Measurements from ENCODE around the gene CLN5. TPM values are rescaled to one million over a fixed set of nuclear protein-coding genes. Genes with fewer than 3 reads are reported as not detected.

Gene CLN5
- total RNA-seq, 1 experiment from 2014 or later = 21.4 TPM

DNA sequence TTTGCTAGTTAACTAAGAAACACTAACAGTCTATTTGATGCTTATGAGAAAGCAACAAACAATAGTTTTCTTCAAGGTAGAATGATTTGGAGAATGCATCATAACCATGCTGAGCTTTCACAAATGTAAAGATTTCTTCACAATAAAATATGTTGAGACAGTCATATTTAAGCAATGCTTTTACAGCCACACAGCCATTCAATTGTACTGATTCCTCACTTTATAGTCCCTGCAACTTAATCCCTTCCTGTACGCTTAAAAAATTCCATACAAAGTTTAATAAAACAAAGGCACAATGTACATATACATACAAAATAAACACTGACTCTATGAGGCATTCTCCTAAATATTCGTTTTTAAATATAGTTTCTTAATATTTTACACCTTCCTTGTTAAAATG, 48.2 kb upstream of the CLN5 start:
- BruUV-seq (replicated peaks) = no TSS peak
- H3K9me3 ChIP-seq (ENCODE audit: control insufficient read depth, insufficient read depth, low read depth, low read length) = no peaks in the 10 kb centered on the region
- DNase-seq (ENCODE audit: low read depth, low spot score) (no peak), ATAC-seq (no peak)
- TF ChIP-seq POLR2AphosphoS5 (IDR thresholded peaks at IDR 0.05; ENCODE audit: low read depth, low read length) = no peak
- no peak for TF ChIP-seq SIN3A (IDR thresholded peaks at IDR 0.05; ENCODE audit: borderline replicate concordance, insufficient read depth, low read depth, low read length)
- TF ChIP-seq, protein P1, sequence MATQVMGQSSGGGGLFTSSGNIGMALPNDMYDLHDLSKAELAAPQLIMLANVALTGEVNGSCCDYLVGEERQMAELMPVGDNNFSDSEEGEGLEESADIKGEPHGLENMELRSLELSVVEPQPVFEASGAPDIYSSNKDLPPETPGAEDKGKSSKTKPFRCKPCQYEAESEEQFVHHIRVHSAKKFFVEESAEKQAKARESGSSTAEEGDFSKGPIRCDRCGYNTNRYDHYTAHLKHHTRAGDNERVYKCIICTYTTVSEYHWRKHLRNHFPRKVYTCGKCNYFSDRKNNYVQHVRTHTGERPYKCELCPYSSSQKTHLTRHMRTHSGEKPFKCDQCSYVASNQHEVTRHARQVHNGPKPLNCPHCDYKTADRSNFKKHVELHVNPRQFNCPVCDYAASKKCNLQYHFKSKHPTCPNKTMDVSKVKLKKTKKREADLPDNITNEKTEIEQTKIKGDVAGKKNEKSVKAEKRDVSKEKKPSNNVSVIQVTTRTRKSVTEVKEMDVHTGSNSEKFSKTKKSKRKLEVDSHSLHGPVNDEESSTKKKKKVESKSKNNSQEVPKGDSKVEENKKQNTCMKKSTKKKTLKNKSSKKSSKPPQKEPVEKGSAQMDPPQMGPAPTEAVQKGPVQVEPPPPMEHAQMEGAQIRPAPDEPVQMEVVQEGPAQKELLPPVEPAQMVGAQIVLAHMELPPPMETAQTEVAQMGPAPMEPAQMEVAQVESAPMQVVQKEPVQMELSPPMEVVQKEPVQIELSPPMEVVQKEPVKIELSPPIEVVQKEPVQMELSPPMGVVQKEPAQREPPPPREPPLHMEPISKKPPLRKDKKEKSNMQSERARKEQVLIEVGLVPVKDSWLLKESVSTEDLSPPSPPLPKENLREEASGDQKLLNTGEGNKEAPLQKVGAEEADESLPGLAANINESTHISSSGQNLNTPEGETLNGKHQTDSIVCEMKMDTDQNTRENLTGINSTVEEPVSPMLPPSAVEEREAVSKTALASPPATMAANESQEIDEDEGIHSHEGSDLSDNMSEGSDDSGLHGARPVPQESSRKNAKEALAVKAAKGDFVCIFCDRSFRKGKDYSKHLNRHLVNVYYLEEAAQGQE (IDR thresholded peaks at IDR 0.05; ENCODE audit: insufficient read depth in 1 of 2, low read depth in 2 of 2, low read length in 1 of 2) = no peak
- TF ChIP-seq, protein P2, sequence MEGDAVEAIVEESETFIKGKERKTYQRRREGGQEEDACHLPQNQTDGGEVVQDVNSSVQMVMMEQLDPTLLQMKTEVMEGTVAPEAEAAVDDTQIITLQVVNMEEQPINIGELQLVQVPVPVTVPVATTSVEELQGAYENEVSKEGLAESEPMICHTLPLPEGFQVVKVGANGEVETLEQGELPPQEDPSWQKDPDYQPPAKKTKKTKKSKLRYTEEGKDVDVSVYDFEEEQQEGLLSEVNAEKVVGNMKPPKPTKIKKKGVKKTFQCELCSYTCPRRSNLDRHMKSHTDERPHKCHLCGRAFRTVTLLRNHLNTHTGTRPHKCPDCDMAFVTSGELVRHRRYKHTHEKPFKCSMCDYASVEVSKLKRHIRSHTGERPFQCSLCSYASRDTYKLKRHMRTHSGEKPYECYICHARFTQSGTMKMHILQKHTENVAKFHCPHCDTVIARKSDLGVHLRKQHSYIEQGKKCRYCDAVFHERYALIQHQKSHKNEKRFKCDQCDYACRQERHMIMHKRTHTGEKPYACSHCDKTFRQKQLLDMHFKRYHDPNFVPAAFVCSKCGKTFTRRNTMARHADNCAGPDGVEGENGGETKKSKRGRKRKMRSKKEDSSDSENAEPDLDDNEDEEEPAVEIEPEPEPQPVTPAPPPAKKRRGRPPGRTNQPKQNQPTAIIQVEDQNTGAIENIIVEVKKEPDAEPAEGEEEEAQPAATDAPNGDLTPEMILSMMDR (IDR thresholded peaks at IDR 0.05) = no peak
- TF ChIP-seq TCF7L2 (IDR thresholded peaks at IDR 0.05; ENCODE audit: low read depth, low read length) = no peak
- H3K36me3 ChIP-seq (ENCODE audit: control insufficient read depth, insufficient read depth, low read length) = no peaks in the 10 kb centered on the region
- in situ Hi-C loops (cut with HindIII; ENCODE audit: low pct_unique_long_range_greater_than_20kb, low sequenced_read_pairs) (no loop called here), intact Hi-C loops (cut with micrococcal nuclease; ENCODE audit: unreplicated experiment) (no loop called here)
- ChIA-PET CTCF (no interaction called here), POLR2A (no interaction called here)
- no peaks in the 10 kb centered on the region for H3K27me3 ChIP-seq (ENCODE audit: control insufficient read depth, insufficient read depth, low read length)
- no peaks in the 10 kb centered on the region for H3K4me1 ChIP-seq (ENCODE audit: control insufficient read depth, insufficient read depth, low read length)
- H3K4me3 ChIP-seq (ENCODE audit: low read depth in 2 of 2, low read length in 2 of 2) = no peak overlapping the region
- no peak overlapping the region for H3K27ac ChIP-seq (ENCODE audit: low read length)

DNA sequence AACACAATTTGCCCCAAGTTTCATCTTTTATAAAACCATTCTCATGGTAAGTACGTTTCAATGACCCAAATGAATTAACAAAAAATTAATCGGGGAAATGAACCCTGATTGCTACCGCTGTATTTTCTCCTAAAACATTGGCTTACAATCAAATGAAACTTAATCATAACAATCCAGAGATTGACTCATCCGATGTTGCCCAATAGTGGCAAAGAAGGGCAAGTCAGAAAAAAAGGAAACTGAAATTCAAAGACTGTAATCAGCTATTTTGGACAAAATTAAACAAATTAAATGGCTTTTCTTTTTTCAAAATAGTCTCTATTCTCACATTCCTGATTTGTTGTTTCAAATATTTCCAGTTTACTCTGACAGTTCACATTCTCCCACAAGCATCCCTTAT, 47.4 kb upstream of the CLN5 start:
- intact Hi-C loops (cut with micrococcal nuclease; ENCODE audit: unreplicated experiment) (no loop called here), in situ Hi-C loops (cut with HindIII; ENCODE audit: low pct_unique_long_range_greater_than_20kb, low sequenced_read_pairs) (no loop called here)
- Histone ChIP-seq H3K9me3 (ENCODE audit: control insufficient read depth, insufficient read depth, low read depth, low read length) (no peaks in the 10 kb centered on the region), H3K4me1 (ENCODE audit: control insufficient read depth, insufficient read depth, low read length) (no peaks in the 10 kb centered on the region), H3K27ac (ENCODE audit: low read length) (no peak overlapping the region), H3K4me3 (ENCODE audit: low read depth in 2 of 2, low read length in 2 of 2) (no peak overlapping the region), H3K27me3 (ENCODE audit: control insufficient read depth, insufficient read depth, low read length) (no peaks in the 10 kb centered on the region), H3K36me3 (ENCODE audit: control insufficient read depth, insufficient read depth, low read length) (no peaks in the 10 kb centered on the region)
- no TSS peak for BruUV-seq (replicated peaks)
- CTCF ChIA-PET = no interaction called here
- ATAC-seq (no peak), DNase-seq (ENCODE audit: low read depth, low spot score) (no peak)
- POLR2A ChIA-PET = no interaction called here
- TF ChIP-seq, protein P1 (IDR thresholded peaks at IDR 0.05; ENCODE audit: insufficient read depth in 1 of 2, low read depth in 2 of 2, low read length in 1 of 2) = no peak
- TF ChIP-seq, protein P2 (IDR thresholded peaks at IDR 0.05) = no peak
- TF ChIP-seq TCF7L2 (IDR thresholded peaks at IDR 0.05; ENCODE audit: low read depth, low read length) (no peak), SIN3A (IDR thresholded peaks at IDR 0.05; ENCODE audit: borderline replicate concordance, insufficient read depth, low read depth, low read length) (no peak), POLR2AphosphoS5 (IDR thresholded peaks at IDR 0.05; ENCODE audit: low read depth, low read length) (no peak)
